SK-N-SH treated with all-trans-retinoic acid at 6 μM for 48 hours (cell line): Measurements from ENCODE around the gene CPSF7.

Experiments used
- ARNTL ChIP-seq: fragments of 450-650 bp; formaldehyde crosslinking; IDR thresholded peaks from 2 replicates; pipeline ENCODE4 v1.5.0; 2020; ENCODE audit warnings: low read depth, mild to moderate bottlenecking, moderate library complexity, borderline replicate concordance
- TCF4 ChIP-seq: fragments of 250-450 bp; sonication (Bioruptor Pico); IDR thresholded peaks from 2 replicates; pipeline ENCODE4 v1.8.0; 2021; ENCODE audit warnings: mild to moderate bottlenecking, moderate library complexity, borderline replicate concordance
- ZNF565 ChIP-seq: fragments of 450-650 bp; formaldehyde crosslinking; conservative IDR thresholded peaks from 2 replicates; pipeline ENCODE4 v1.5.0; 2020; ENCODE audit warnings: low read depth, mild to moderate bottlenecking, moderate library complexity

- TF ChIP-seq ARNTL (CRISPR knock-in tag) = no peak
- no peak for TF ChIP-seq ZNF565 (CRISPR knock-in tag)
- no peak for TF ChIP-seq TCF4
These were observed 18.1 kb upstream of the CPSF7 start for GRCh38 chr11:61447601-61448551.
